Measurements from ENCODE around the gene KRT33B. TPM values are rescaled to one million over a fixed set of nuclear protein-coding genes. Genes with fewer than 3 reads are reported as not detected.
A peak's percentile ranks its signal among the peaks of the same experiment; 100 is the strongest.

The KRT33B gene
- total RNA-seq (ENCODE audit: unreplicated experiment), result 0.61 TPM
- long read RNA-seq, partial matches to known transcripts, result 0 of 2 reads
- long read RNA-seq, other reads (novel, unspliced or antisense), result 1 of 2 reads

DNA sequence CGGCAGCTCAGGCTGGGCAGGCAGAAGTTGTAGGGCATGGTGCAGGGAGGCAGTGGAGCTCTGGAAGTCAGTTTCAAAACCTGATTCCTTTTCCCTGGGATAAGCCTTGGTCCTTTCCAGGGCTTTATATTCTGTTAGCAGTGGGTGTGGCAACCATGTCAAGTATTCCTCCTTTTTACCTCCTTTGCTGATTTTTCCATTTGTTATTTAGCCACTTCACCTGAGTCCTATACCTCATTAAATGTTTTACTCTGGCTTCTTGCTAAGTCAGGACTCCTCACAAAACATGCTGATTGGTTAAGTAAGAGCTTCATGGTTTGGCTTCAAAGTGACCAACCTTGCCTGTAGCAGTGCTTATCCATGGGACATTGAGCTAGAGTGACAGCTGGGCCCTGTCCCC is at the start of gene KRT33B:
KRT33B (minus strand) TSS at position 101 of the 400 bp plus-strand sequence; CDS start at position 38, 63 bp downstream.
- Mint-ChIP-seq H3K4me1 (ENCODE audit: low read depth, unreplicated experiment) (peaks cover 8% of the 10 kb centered on the region), H3K9me3 (ENCODE audit: unreplicated experiment) (peaks cover 4% of the 10 kb centered on the region), H3K27me3 (ENCODE audit: unreplicated experiment) (peaks cover 3% of the 10 kb centered on the region), H3K27ac (ENCODE audit: unreplicated experiment) (peak within 1 kb of the TSS; percentile 62), H3K36me3 (ENCODE audit: unreplicated experiment) (peaks cover 6% of the 10 kb centered on the region), H3K4me3 (ENCODE audit: unreplicated experiment) (peak within 1 kb of the TSS; percentile 28)
- TF ChIP-seq, protein P1, sequence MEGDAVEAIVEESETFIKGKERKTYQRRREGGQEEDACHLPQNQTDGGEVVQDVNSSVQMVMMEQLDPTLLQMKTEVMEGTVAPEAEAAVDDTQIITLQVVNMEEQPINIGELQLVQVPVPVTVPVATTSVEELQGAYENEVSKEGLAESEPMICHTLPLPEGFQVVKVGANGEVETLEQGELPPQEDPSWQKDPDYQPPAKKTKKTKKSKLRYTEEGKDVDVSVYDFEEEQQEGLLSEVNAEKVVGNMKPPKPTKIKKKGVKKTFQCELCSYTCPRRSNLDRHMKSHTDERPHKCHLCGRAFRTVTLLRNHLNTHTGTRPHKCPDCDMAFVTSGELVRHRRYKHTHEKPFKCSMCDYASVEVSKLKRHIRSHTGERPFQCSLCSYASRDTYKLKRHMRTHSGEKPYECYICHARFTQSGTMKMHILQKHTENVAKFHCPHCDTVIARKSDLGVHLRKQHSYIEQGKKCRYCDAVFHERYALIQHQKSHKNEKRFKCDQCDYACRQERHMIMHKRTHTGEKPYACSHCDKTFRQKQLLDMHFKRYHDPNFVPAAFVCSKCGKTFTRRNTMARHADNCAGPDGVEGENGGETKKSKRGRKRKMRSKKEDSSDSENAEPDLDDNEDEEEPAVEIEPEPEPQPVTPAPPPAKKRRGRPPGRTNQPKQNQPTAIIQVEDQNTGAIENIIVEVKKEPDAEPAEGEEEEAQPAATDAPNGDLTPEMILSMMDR (IDR thresholded peaks at IDR 0.05; ENCODE audit: partially characterized antibody, unreplicated experiment), result no peak
- peak; percentile 39 for DNase-seq

DNA sequence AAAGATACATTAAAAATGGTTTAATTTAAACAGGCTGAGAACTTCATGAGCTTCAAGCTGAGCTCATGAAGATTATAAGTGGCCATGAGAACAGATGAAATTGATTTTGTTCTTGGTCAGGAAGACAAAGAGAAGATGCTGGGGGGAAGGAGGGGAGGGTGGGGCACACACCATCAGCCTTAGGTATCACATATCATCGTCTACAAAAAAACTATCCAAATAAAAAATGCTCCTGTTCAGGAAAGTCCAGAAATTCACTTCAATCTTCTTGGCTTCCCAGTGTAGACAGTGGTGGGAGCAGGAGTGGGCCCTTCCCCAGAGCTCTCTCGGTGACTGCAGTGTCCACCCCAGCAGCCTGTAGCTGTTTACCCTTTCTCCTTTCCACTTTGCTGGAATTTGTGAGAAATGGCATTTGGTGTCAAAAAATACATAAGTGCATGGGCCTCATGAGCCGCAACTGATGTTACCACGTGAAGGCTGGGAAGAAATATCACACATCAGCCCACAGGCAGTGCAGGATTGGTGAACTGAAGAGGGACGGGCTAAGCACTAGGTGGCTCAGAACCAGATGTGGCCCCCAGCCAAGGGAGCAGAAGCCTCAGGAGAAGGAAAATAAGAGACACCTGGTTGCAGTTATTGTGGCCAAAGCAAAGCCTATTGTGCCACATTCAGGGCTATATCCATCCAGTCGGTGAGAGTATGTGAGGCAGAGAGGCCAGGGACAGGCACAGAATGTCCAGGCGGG is 48.7 kb upstream of the KRT33B start:
- TF ChIP-seq, protein P1 (IDR thresholded peaks at IDR 0.05; ENCODE audit: partially characterized antibody, unreplicated experiment), result no peak
- Mint-ChIP-seq H3K4me3 (ENCODE audit: unreplicated experiment) (no peak overlapping the region), H3K36me3 (ENCODE audit: unreplicated experiment) (no peaks in the 10 kb centered on the region), H3K4me1 (ENCODE audit: low read depth, unreplicated experiment) (peaks cover 4% of the 10 kb centered on the region), H3K27ac (ENCODE audit: unreplicated experiment) (no peak overlapping the region), H3K27me3 (ENCODE audit: unreplicated experiment) (peaks cover 2% of the 10 kb centered on the region), H3K9me3 (ENCODE audit: unreplicated experiment) (no peaks in the 10 kb centered on the region)
- no peak for DNase-seq

DNA sequence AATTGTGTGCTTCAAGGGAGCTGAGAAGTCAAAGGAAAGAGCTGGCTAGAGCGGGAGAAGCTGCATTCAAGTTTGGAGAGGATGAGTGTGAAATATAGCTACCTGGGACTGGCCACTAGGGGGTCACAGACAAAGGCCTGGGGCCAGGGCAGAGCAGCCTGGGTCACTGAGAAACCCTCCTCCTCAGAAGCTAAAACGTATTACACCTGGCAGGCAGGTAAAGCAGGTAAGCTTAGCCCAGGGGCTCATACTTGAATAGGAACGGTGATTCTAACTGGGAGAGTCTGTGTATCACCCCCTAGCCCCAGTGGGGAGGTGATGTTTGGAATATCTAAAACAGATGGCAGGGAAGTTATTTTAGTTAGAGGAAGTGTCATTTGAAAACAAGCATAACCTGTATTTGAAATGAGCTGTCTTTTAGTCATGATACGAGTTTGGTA is 48.0 kb upstream of the KRT33B start:
- Mint-ChIP-seq H3K4me3 (ENCODE audit: unreplicated experiment) (no peak overlapping the region), H3K27ac (ENCODE audit: unreplicated experiment) (no peak overlapping the region), H3K9me3 (ENCODE audit: unreplicated experiment) (no peaks in the 10 kb centered on the region), H3K4me1 (ENCODE audit: low read depth, unreplicated experiment) (peaks cover 4% of the 10 kb centered on the region), H3K27me3 (ENCODE audit: unreplicated experiment) (peaks cover 2% of the 10 kb centered on the region), H3K36me3 (ENCODE audit: unreplicated experiment) (no peaks in the 10 kb centered on the region)
- TF ChIP-seq, protein P1 (IDR thresholded peaks at IDR 0.05; ENCODE audit: partially characterized antibody, unreplicated experiment), result peak; percentile 17
- no peak for DNase-seq

DNA sequence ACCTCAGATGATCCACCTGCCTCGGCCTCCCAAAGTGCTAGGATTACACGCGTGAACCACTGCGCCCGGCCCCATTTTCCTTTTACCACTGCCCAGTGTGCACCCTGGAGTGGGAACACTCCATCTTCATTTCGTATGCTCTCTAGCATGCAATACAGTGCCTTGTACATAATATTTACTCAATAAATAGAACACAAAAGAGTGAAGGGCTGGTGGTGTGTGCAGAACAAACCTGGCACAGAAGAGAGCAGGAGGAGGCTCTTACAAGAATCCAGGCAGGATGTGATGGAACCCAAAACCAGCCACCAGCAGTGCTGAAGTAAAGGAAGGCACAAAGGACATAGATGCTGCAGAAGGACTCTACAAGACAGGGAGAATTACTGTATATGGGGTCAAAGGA is 47.5 kb upstream of the KRT33B start:
- DNase-seq, result no peak
- peaks cover 2% of the 10 kb centered on the region for H3K27me3 Mint-ChIP-seq (ENCODE audit: unreplicated experiment)
- H3K9me3 Mint-ChIP-seq (ENCODE audit: unreplicated experiment), result no peaks in the 10 kb centered on the region
- H3K36me3 Mint-ChIP-seq (ENCODE audit: unreplicated experiment), result no peaks in the 10 kb centered on the region
- H3K4me3 Mint-ChIP-seq (ENCODE audit: unreplicated experiment), result no peak overlapping the region
- peaks cover 4% of the 10 kb centered on the region for H3K4me1 Mint-ChIP-seq (ENCODE audit: low read depth, unreplicated experiment)
- no peak overlapping the region for H3K27ac Mint-ChIP-seq (ENCODE audit: unreplicated experiment)
- TF ChIP-seq, protein P1 (IDR thresholded peaks at IDR 0.05; ENCODE audit: partially characterized antibody, unreplicated experiment), result no peak

DNA sequence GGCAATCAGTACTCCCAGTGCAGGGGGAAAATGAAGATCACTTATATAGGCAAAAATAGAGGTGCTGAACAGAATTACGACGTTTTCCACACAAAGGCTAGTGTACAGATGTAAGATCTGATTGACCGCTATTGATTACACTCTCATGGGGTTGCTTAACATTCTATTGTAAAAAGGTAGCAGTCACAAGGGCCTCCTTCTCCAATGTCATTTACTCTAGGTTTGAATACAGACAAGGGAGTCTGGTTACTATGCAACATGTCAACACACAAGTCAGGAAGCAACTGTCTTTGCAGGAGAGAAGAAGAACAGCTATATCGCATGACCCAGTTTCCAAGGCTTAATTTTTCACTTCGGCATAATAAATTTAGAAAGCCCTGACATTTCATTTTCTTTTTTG is 46.9 kb upstream of the KRT33B start:
- no peak overlapping the region for H3K4me3 Mint-ChIP-seq (ENCODE audit: unreplicated experiment)
- H3K36me3 Mint-ChIP-seq (ENCODE audit: unreplicated experiment), result no peaks in the 10 kb centered on the region
- TF ChIP-seq, protein P1 (IDR thresholded peaks at IDR 0.05; ENCODE audit: partially characterized antibody, unreplicated experiment), result no peak
- H3K9me3 Mint-ChIP-seq (ENCODE audit: unreplicated experiment), result no peaks in the 10 kb centered on the region
- peaks cover 4% of the 10 kb centered on the region for H3K4me1 Mint-ChIP-seq (ENCODE audit: low read depth, unreplicated experiment)
- H3K27ac Mint-ChIP-seq (ENCODE audit: unreplicated experiment), result no peak overlapping the region
- no peak for DNase-seq
- peaks cover 2% of the 10 kb centered on the region for H3K27me3 Mint-ChIP-seq (ENCODE audit: unreplicated experiment)
